CD14-positive monocyte (primary cell): Measurements from ENCODE around the gene SPDL1. TPM values are rescaled to one million over a fixed set of nuclear protein-coding genes. Genes with fewer than 3 reads are reported as not detected.

Experiments used
- DNase-seq, 3 donors: peaks; one replicate each; pipeline ENCODE4 v3.0.0-alpha.2; 2011 to 2022
- H2AFZ ChIP-seq: 2 replicates; pipeline ENCODE4 v1.6.0; 2012; ENCODE audit warnings: mild to moderate bottlenecking, low read depth, low read length, inconsistent platforms; ENCODE audit not compliant: insufficient read depth, poor library complexity, severe bottlenecking
- H3K27ac ChIP-seq, 2 donors: 1 replicate in 1 of 2; 2 replicates in 1 of 2; pipeline ENCODE4 v1.5.1; 2012 to 2013; ENCODE audit warnings: low read length in 2 of 2, control low read depth in 1 of 2, inconsistent platforms in 1 of 2, low read depth in 1 of 2, mild to moderate bottlenecking in 1 of 2
- H3K27me3 ChIP-seq, 2 donors: one replicate each; pipeline versions ENCODE4 v1.6.0 to v1.6.1; 2011 to 2013; ENCODE audit warnings: low read length in 2 of 2; ENCODE audit not compliant: control insufficient read depth in 2 of 2, insufficient read depth in 2 of 2
- H3K36me3 ChIP-seq, 2 donors: replicated peaks in 1 of 2; 1 replicate in 1 of 2; 2 replicates in 1 of 2; pipeline versions ENCODE4 v1.5.1 to v1.6.1; 2012 to 2013; ENCODE audit warnings: low read length in 2 of 2, control low read depth in 1 of 2, inconsistent platforms in 1 of 2, mild to moderate bottlenecking in 1 of 2; ENCODE audit not compliant: insufficient read depth in 2 of 2, control insufficient read depth in 1 of 2
- H3K4me1 ChIP-seq, 2 donors: 1 replicate in 1 of 2; 2 replicates in 1 of 2; pipeline versions ENCODE4 v1.5.1 to v1.6.1; 2012 to 2013; ENCODE audit warnings: low read length in 2 of 2, control low read depth in 1 of 2, inconsistent platforms in 1 of 2, mild to moderate bottlenecking in 1 of 2, moderate library complexity in 1 of 2; ENCODE audit not compliant: insufficient read depth in 2 of 2, control insufficient read depth in 1 of 2
- H3K4me2 ChIP-seq: replicated peaks from 2 replicates; pipeline ENCODE3; 2012; ENCODE audit warnings: low read length, moderate library complexity, mild to moderate bottlenecking; ENCODE audit not compliant: poor library complexity, severe bottlenecking; ENCODE audit errors: extremely low read depth
- H3K4me3 ChIP-seq, 3 experiments: fragments of 200-600 bp in 1 of 3; sonication (generic) in 1 of 3; replicated peaks in 1 of 3; 1 replicate in 2 of 3; 2 replicates in 1 of 3; pipeline ENCODE4 v1.5.1; 2011 to 2013; ENCODE audit warnings: low read length in 3 of 3, mild to moderate bottlenecking in 3 of 3, control low read depth in 2 of 3, low read depth in 2 of 3, inconsistent platforms in 1 of 3, moderate library complexity in 1 of 3
- H3K79me2 ChIP-seq: 2 replicates; pipeline ENCODE4 v1.6.0; 2012; ENCODE audit warnings: mild to moderate bottlenecking, control low read depth, inconsistent platforms, low read length, moderate library complexity; ENCODE audit not compliant: insufficient read depth
- H3K9ac ChIP-seq: 2 replicates; pipeline ENCODE4 v1.6.0; 2017; ENCODE audit warnings: low read length, mild to moderate bottlenecking; ENCODE audit not compliant: insufficient read depth, poor library complexity, severe bottlenecking
- H3K9me3 ChIP-seq, 2 donors: replicated peaks in 1 of 2; 1 replicate in 1 of 2; 2 replicates in 1 of 2; pipeline versions ENCODE4 v1.5.1 to v1.6.1; 2012 to 2013; ENCODE audit warnings: low read length in 2 of 2, control low read depth in 1 of 2; ENCODE audit not compliant: control insufficient read depth in 1 of 2, insufficient read depth in 1 of 2
- H4K20me1 ChIP-seq: 2 replicates; pipeline ENCODE4 v1.6.0; 2012; ENCODE audit warnings: mild to moderate bottlenecking, low read length, control low read depth, moderate library complexity; ENCODE audit not compliant: insufficient read depth
- H3K27ac Mint-ChIP-seq, 7 donors: one replicate each; pipeline ENCODE4 v1.8.0; 2020; ENCODE audit warnings: mild to moderate bottlenecking in 7 of 7, mixed read lengths in 7 of 7, moderate library complexity in 6 of 7, inconsistent platforms in 2 of 7
- H3K27me3 Mint-ChIP-seq, 3 donors: one replicate each; pipeline ENCODE4 v1.8.0; 2021 to 2022; ENCODE audit warnings: low read depth in 3 of 3, mild to moderate bottlenecking in 3 of 3, mixed read lengths in 3 of 3, moderate library complexity in 3 of 3, inconsistent platforms in 1 of 3
- H3K36me3 Mint-ChIP-seq, 2 donors: one replicate each; pipeline ENCODE4 v1.8.0; 2020; ENCODE audit warnings: mixed read lengths in 2 of 2, inconsistent platforms in 1 of 2, mild to moderate bottlenecking in 1 of 2
- H3K4me1 Mint-ChIP-seq: one replicate; pipeline ENCODE4 v1.8.0; 2020; ENCODE audit warnings: mild to moderate bottlenecking, mixed read lengths
- H3K4me3 Mint-ChIP-seq, 2 donors: one replicate each; pipeline ENCODE4 v1.8.0; 2020; ENCODE audit warnings: mild to moderate bottlenecking in 2 of 2, mixed read lengths in 2 of 2, moderate library complexity in 1 of 2
- H3K9me3 Mint-ChIP-seq, 7 donors: one replicate each; pipeline ENCODE4 v1.8.0; 2020 to 2022; ENCODE audit warnings: mixed read lengths in 7 of 7, mild to moderate bottlenecking in 6 of 7, moderate library complexity in 6 of 7, inconsistent platforms in 2 of 7
- CTCF ChIP-seq: fragments of 200-600 bp; IDR thresholded peaks from one replicate; pipeline ENCODE4 v1.8.0; 2022; ENCODE audit warnings: antibody characterized with exemption, mild to moderate bottlenecking
- WGBS: methylation state at CpG from one replicate; pipeline ENCODE4 v1.1.5; 2013; ENCODE audit warnings: missing lambda C conversion rate; ENCODE audit not compliant: insufficient coverage; 5-methylcytosine and 5-hydroxymethylcytosine counted together
- intact Hi-C, 2 donors: fragments of 100-400 bp; cut with micrococcal nuclease; formaldehyde crosslinking; loops; one replicate each; pipeline versions ENCODE4 v1.15.0 to v1.15.1; 2023
- polyA plus RNA-seq, 3 donors: library from polyadenylated mRNA; depleted of rRNA in 1 of 3; unstranded in 2 of 3; stranded (reverse) in 1 of 3; fragments of 300-500 nt in 2 of 3; fragments of >200 nt in 1 of 3; fragmentation: Illumina TruSeq in 2 of 3; gene quantifications; 1 replicate in 2 of 3; 2 replicates in 1 of 3; pipeline ENCODE4 v1.2.3, GENCODE V29; 2012 to 2021

SPDL1 gene
- polyA plus RNA-seq, 3 donors, result 1.4 to 1.6 (median 1.6) TPM

GRCh38 chr5:169637549-169638121, 54.1 kb downstream of the SPDL1 start:
- DNase-seq, result peak; percentile 62 to 66 (median 65)
- H3K36me3 ChIP-seq, result peaks cover 2 to 27% of the 10 kb centered on the region in 2 donors
- H3K27ac ChIP-seq, result peak overlapping the region; percentile 97
- peak overlapping the region; percentile 48 to 97 (median 89) for H3K4me3 ChIP-seq
- H3K27me3 ChIP-seq, result no peaks in the 10 kb centered on the region
- H3K9me3 ChIP-seq, result peaks cover 4% of the 10 kb centered on the region in 2 donors
- peak overlapping the region; percentile 94 to 99 (median 96) for H3K27ac Mint-ChIP-seq
- peaks cover 49% of the 10 kb centered on the region for H4K20me1 ChIP-seq
- intact Hi-C loops, result loop anchor here (2.0 to 5.0 kb wide), 3 partner anchors 19 to 55 kb away; partner anchors contain the start of gene SPDL1 (in 2 of the 2)
- 0% methylated on average over 7 of the region's 18 CpGs for whole genome bisulfite sequencing
- H3K4me2 ChIP-seq, result peak overlapping the region; percentile 87
- peaks cover 24 to 25% of the 10 kb centered on the region in 2 donors for H3K36me3 Mint-ChIP-seq
- H3K4me3 Mint-ChIP-seq, result peak overlapping the region; percentile 88 to 94
- H3K27me3 Mint-ChIP-seq, result peaks cover 0 to 2% (median 0%) of the 10 kb centered on the region in 3 donors
- peak overlapping the region; percentile 99 for H3K9ac ChIP-seq
- H3K4me1 ChIP-seq, result peaks cover 60 to 64% of the 10 kb centered on the region in 2 donors
- H3K9me3 Mint-ChIP-seq, result peaks cover 0 to 9% (median 6%) of the 10 kb centered on the region in 7 donors
- no peak for TF ChIP-seq CTCF
- H2AFZ ChIP-seq, result peak overlapping the region; percentile 88
- peaks cover 60% of the 10 kb centered on the region for H3K4me1 Mint-ChIP-seq
- H3K79me2 ChIP-seq, result peaks cover 64% of the 10 kb centered on the region

DNA sequence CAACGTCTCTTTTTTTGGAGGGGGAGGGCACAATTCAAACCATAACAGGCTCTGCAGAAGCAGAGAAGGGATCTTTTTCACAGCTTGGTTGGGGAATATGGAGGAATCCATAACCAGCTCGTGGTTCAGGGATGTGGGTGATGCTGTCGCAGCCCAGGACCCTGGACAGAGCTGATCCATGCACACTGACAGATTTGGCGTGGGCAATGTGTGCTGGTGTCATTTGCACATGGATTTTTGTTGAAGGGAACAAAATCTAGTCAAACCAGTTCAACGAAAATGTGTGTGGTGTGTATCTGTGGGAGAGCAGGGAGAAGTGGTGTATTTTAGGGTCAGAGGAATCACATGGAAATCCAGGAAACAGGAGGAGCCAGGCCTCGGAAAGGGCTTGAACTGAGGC, 57.7 kb downstream of the SPDL1 start:
- Histone ChIP-seq H3K9ac (no peak overlapping the region), H3K27me3 (no peaks in the 10 kb centered on the region), H3K4me3 (no peak overlapping the region), H3K4me2 (no peak overlapping the region), H4K20me1 (peaks cover 80% of the 10 kb centered on the region), H3K4me1 (peaks cover 72 to 79% of the 10 kb centered on the region in 2 donors), H3K79me2 (peaks cover 100% of the 10 kb centered on the region), H3K36me3 (peaks cover 2 to 27% of the 10 kb centered on the region in 2 donors), H2AFZ (no peak overlapping the region), H3K9me3 (peaks cover 4% of the 10 kb centered on the region in 2 donors), H3K27ac (peak overlapping the region in 1 of 2 donors; percentile 97)
- peaks cover 83% of the 10 kb centered on the region for H3K4me1 Mint-ChIP-seq
- no peak for TF ChIP-seq CTCF
- peaks cover 0 to 6% (median 6%) of the 10 kb centered on the region in 7 donors for H3K9me3 Mint-ChIP-seq
- H3K36me3 Mint-ChIP-seq, result peaks cover 34% of the 10 kb centered on the region in 2 donors
- no peak for DNase-seq
- intact Hi-C loops, result loop anchor here in 1 of 2 donors (5.0 kb wide), 1 partner anchor 36 kb away; no protein-coding TSS in a partner anchor
- no peaks in the 10 kb centered on the region for H3K27me3 Mint-ChIP-seq
- peak overlapping the region in 4 of 7 donors; percentile 19 to 80 (median 64) for H3K27ac Mint-ChIP-seq
- no peak overlapping the region for H3K4me3 Mint-ChIP-seq
- 92% methylated on average over 4 of the region's 6 CpGs for WGBS
